ENCODE results near the gene BLVRB.
A peak's percentile ranks its signal among the peaks of the same experiment; 100 is the strongest.

BLVRB gene

GRCh38 chr19:40450664-40451063 lies 14.9 kb downstream of the BLVRB start:
- Histone ChIP-seq H3K27me3 (ENCODE audit: control insufficient read depth, insufficient read depth, low read length) (no peaks in the 10 kb centered on the region), H3K9ac (ENCODE audit: low read depth, low read length) (no peak overlapping the region), H3K36me3 (ENCODE audit: control insufficient read depth, insufficient read depth, low read length) (peaks cover 7% of the 10 kb centered on the region; the same call in 1 of the 2 replicates), H3K4me3 (ENCODE audit: low read depth, low read length) (no peak overlapping the region), H3K27ac (ENCODE audit: low read depth, low read length) (no peak overlapping the region), H3K4me1 (ENCODE audit: control insufficient read depth, insufficient read depth, low read length) (peaks cover 12% of the 10 kb centered on the region; the same call in 1 of the 2 replicates), H3K9me3 (ENCODE audit: control insufficient read depth, insufficient read depth, low read length) (no peaks in the 10 kb centered on the region)

- Histone ChIP-seq H3K4me1 (ENCODE audit: control insufficient read depth, insufficient read depth, low read length) (peaks cover 14% of the 10 kb centered on the region; the same call in 1 of the 2 replicates), H3K36me3 (ENCODE audit: control insufficient read depth, insufficient read depth, low read length) (peaks cover 7% of the 10 kb centered on the region; the same call in 1 of the 2 replicates), H3K4me3 (ENCODE audit: low read depth, low read length) (no peak overlapping the region)
Measured at GRCh38 chr19:40449506-40449905, 16.0 kb downstream of the BLVRB start.

GRCh38 chr19:40446263-40446784 lies 19.2 kb downstream of the BLVRB start:
- Histone ChIP-seq H3K4me1 (ENCODE audit: control insufficient read depth, insufficient read depth, low read length) (peaks cover 20% of the 10 kb centered on the region; the same call in 1 of the 2 replicates), H3K9ac (ENCODE audit: low read depth, low read length) (peak overlapping the region; percentile 24; the same call in 1 of the 2 replicates), H3K36me3 (ENCODE audit: control insufficient read depth, insufficient read depth, low read length) (peaks cover 16% of the 10 kb centered on the region), H3K27ac (ENCODE audit: low read depth, low read length) (peak overlapping the region; percentile 85), H3K4me3 (ENCODE audit: low read depth, low read length) (no peak overlapping the region), H3K27me3 (ENCODE audit: control insufficient read depth, insufficient read depth, low read length) (no peaks in the 10 kb centered on the region), H3K9me3 (ENCODE audit: control insufficient read depth, insufficient read depth, low read length) (no peaks in the 10 kb centered on the region)

More at GRCh38 chr19:40449506-40449905, 16.0 kb downstream of the BLVRB start:
- Histone ChIP-seq H3K27ac (ENCODE audit: low read depth, low read length) (no peak overlapping the region), H3K27me3 (ENCODE audit: control insufficient read depth, insufficient read depth, low read length) (no peaks in the 10 kb centered on the region), H3K9ac (ENCODE audit: low read depth, low read length) (no peak overlapping the region), H3K9me3 (ENCODE audit: control insufficient read depth, insufficient read depth, low read length) (no peaks in the 10 kb centered on the region)

- Histone ChIP-seq H3K27ac (ENCODE audit: low read depth, low read length) (peak overlapping the region; percentile 85), H3K9ac (ENCODE audit: low read depth, low read length) (peak overlapping the region; percentile 24; the same call in 1 of the 2 replicates), H3K4me1 (ENCODE audit: control insufficient read depth, insufficient read depth, low read length) (peaks cover 16% of the 10 kb centered on the region; the same call in 1 of the 2 replicates), H3K27me3 (ENCODE audit: control insufficient read depth, insufficient read depth, low read length) (no peaks in the 10 kb centered on the region), H3K9me3 (ENCODE audit: control insufficient read depth, insufficient read depth, low read length) (no peaks in the 10 kb centered on the region), H3K4me3 (ENCODE audit: low read depth, low read length) (no peak overlapping the region), H3K36me3 (ENCODE audit: control insufficient read depth, insufficient read depth, low read length) (peaks cover 21% of the 10 kb centered on the region)
Measured at GRCh38 chr19:40445780-40446262, 19.7 kb downstream of the BLVRB start.

GRCh38 chr19:40444825-40445312 lies 20.7 kb downstream of the BLVRB start:
- H3K27me3 ChIP-seq (ENCODE audit: control insufficient read depth, insufficient read depth, low read length): no peaks in the 10 kb centered on the region
- no peaks in the 10 kb centered on the region for H3K9me3 ChIP-seq (ENCODE audit: control insufficient read depth, insufficient read depth, low read length)
- H3K36me3 ChIP-seq (ENCODE audit: control insufficient read depth, insufficient read depth, low read length): peaks cover 29% of the 10 kb centered on the region
- peaks cover 16% of the 10 kb centered on the region; the same call in 1 of the 2 replicates for H3K4me1 ChIP-seq (ENCODE audit: control insufficient read depth, insufficient read depth, low read length)
- peak overlapping the region; percentile 61 for H3K9ac ChIP-seq (ENCODE audit: low read depth, low read length)
- H3K4me3 ChIP-seq (ENCODE audit: low read depth, low read length): peak overlapping the region; percentile 99
- peak overlapping the region; percentile 97 for H3K27ac ChIP-seq (ENCODE audit: low read depth, low read length)

GRCh38 chr19:40444000-40444824 lies 21.3 kb downstream of the BLVRB start, which contains the start of gene SERTAD3:
Gene SERTAD3 (minus strand): TSS chr19:40444335. CDS start chr19:40442080, 2,255 bp downstream.
- Histone ChIP-seq H3K27me3 (ENCODE audit: control insufficient read depth, insufficient read depth, low read length) (no peaks in the 10 kb centered on the region), H3K4me3 (ENCODE audit: low read depth, low read length) (peak within 1 kb of the TSS; percentile 99)

GRCh38 chr19:40443131-40443999 lies 22.2 kb downstream of the BLVRB start:
- H3K9ac ChIP-seq (ENCODE audit: low read depth, low read length): peak overlapping the region; percentile 95
- peak overlapping the region; percentile 97 for H3K27ac ChIP-seq (ENCODE audit: low read depth, low read length)
- H3K9me3 ChIP-seq (ENCODE audit: control insufficient read depth, insufficient read depth, low read length): no peaks in the 10 kb centered on the region
- peaks cover 16% of the 10 kb centered on the region; the same call in 1 of the 2 replicates for H3K4me1 ChIP-seq (ENCODE audit: control insufficient read depth, insufficient read depth, low read length)
- H3K27me3 ChIP-seq (ENCODE audit: control insufficient read depth, insufficient read depth, low read length): no peaks in the 10 kb centered on the region
- peaks cover 26% of the 10 kb centered on the region for H3K36me3 ChIP-seq (ENCODE audit: control insufficient read depth, insufficient read depth, low read length)
- H3K4me3 ChIP-seq (ENCODE audit: low read depth, low read length): peak overlapping the region; percentile 99

More at GRCh38 chr19:40444000-40444824, 21.3 kb downstream of the BLVRB start, which contains the start of gene SERTAD3:
- Histone ChIP-seq H3K4me1 (ENCODE audit: control insufficient read depth, insufficient read depth, low read length) (peaks cover 16% of the 10 kb centered on the region; the same call in 1 of the 2 replicates), H3K27ac (ENCODE audit: low read depth, low read length) (peak within 1 kb of the TSS; percentile 97), H3K36me3 (ENCODE audit: control insufficient read depth, insufficient read depth, low read length) (peaks cover 26% of the 10 kb centered on the region), H3K9ac (ENCODE audit: low read depth, low read length) (peak within 1 kb of the TSS; percentile 95), H3K9me3 (ENCODE audit: control insufficient read depth, insufficient read depth, low read length) (no peaks in the 10 kb centered on the region)

GRCh38 chr19:40442328-40443130 lies 23.0 kb downstream of the BLVRB start:
- H3K4me3 ChIP-seq (ENCODE audit: low read depth, low read length): peak overlapping the region; percentile 99
- no peaks in the 10 kb centered on the region for H3K9me3 ChIP-seq (ENCODE audit: control insufficient read depth, insufficient read depth, low read length)
- peak overlapping the region; percentile 56 for H3K9ac ChIP-seq (ENCODE audit: low read depth, low read length)
- H3K27me3 ChIP-seq (ENCODE audit: control insufficient read depth, insufficient read depth, low read length): no peaks in the 10 kb centered on the region
- peaks cover 16% of the 10 kb centered on the region; the same call in 1 of the 2 replicates for H3K4me1 ChIP-seq (ENCODE audit: control insufficient read depth, insufficient read depth, low read length)
- H3K27ac ChIP-seq (ENCODE audit: low read depth, low read length): peak overlapping the region; percentile 86
- H3K36me3 ChIP-seq (ENCODE audit: control insufficient read depth, insufficient read depth, low read length): peaks cover 22% of the 10 kb centered on the region

GRCh38 chr19:40441719-40442253 lies 23.8 kb downstream of the BLVRB start:
- H3K9me3 ChIP-seq (ENCODE audit: control insufficient read depth, insufficient read depth, low read length): no peaks in the 10 kb centered on the region
- no peak overlapping the region for H3K27ac ChIP-seq (ENCODE audit: low read depth, low read length)
- H3K9ac ChIP-seq (ENCODE audit: low read depth, low read length): no peak overlapping the region
- peaks cover 22% of the 10 kb centered on the region for H3K36me3 ChIP-seq (ENCODE audit: control insufficient read depth, insufficient read depth, low read length)
- peaks cover 16% of the 10 kb centered on the region; the same call in 1 of the 2 replicates for H3K4me1 ChIP-seq (ENCODE audit: control insufficient read depth, insufficient read depth, low read length)
- H3K27me3 ChIP-seq (ENCODE audit: control insufficient read depth, insufficient read depth, low read length): no peaks in the 10 kb centered on the region
- H3K4me3 ChIP-seq (ENCODE audit: low read depth, low read length): no peak overlapping the region
